Urinary bladder (tissue), 4 donors: ENCODE results near the gene ASB13. TPM values are rescaled to one million over a fixed set of nuclear protein-coding genes. Genes with fewer than 3 reads are reported as not detected.

Experiments
- DNase-seq: peaks from one replicate; pipeline ENCODE4 v3.0.0-alpha.2; 2015; ENCODE audit errors: extremely low spot score
- H3K27ac ChIP-seq: one replicate; pipeline ENCODE4 v1.5.1; 2013; ENCODE audit warnings: low read depth, mild to moderate bottlenecking, moderate library complexity
- H3K36me3 ChIP-seq: one replicate; pipeline ENCODE4 v1.6.1; 2013; ENCODE audit warnings: mild to moderate bottlenecking, moderate library complexity; ENCODE audit not compliant: insufficient read depth
- H3K4me1 ChIP-seq: one replicate; pipeline ENCODE4 v1.6.1; 2013; ENCODE audit warnings: mild to moderate bottlenecking, moderate library complexity; ENCODE audit not compliant: insufficient read depth
- H3K4me3 ChIP-seq: one replicate; pipeline ENCODE4 v1.5.1; 2013; ENCODE audit warnings: low read depth, low read length
- WGBS: extraction: QIAGEN DNeasy Blood & Tissue Kit; methylation state at CpG from one replicate; pipeline ENCODE4 v1.1.7; 2013; 5-methylcytosine and 5-hydroxymethylcytosine counted together
- polyA plus RNA-seq: library from polyadenylated mRNA; stranded (reverse); fragments of 200-250 nt; gene quantifications from one replicate; pipeline ENCODE4 v1.2.3, GENCODE V29; 2013
- total RNA-seq: library from RNA; depleted of rRNA; stranded (reverse); fragments of >200 nt; gene quantifications from one replicate; pipeline ENCODE4 v1.2.3, GENCODE V29; 2014
- donor health status: healthy with polysubstance abuse.
- donor health status: healthy.

The ASB13 gene
- total and polyA plus RNA-seq, 2 donors = 8.7 to 32.4 TPM

- Histone ChIP-seq H3K4me1 (no peaks in the 10 kb centered on the region), H3K27ac (peak within 1 kb of the TSS; percentile 76), H3K4me3 (peak within 1 kb of the TSS; percentile 96), H3K36me3 (no peaks in the 10 kb centered on the region)
- DNase-seq = peak; percentile 96
- WGBS = under 1% methylated on average over 54 of the region's 54 CpGs
Observed at GRCh38 chr10:5684318-5684970, 18.0 kb upstream of the ASB13 start, which contains the start of gene TASOR2. TASOR2 (plus strand) TSS chr10:5684838; CDS start chr10:5720643, 35,805 bp downstream.

GRCh38 chr10:5683065-5683464 is 16.7 kb upstream of the ASB13 start:
- Histone ChIP-seq H3K27ac (no peak overlapping the region), H3K36me3 (no peaks in the 10 kb centered on the region), H3K4me3 (no peak overlapping the region), H3K4me1 (no peaks in the 10 kb centered on the region)
- no peak for DNase-seq
- WGBS = 82% methylated on average over 3 of the region's 3 CpGs

DNA sequence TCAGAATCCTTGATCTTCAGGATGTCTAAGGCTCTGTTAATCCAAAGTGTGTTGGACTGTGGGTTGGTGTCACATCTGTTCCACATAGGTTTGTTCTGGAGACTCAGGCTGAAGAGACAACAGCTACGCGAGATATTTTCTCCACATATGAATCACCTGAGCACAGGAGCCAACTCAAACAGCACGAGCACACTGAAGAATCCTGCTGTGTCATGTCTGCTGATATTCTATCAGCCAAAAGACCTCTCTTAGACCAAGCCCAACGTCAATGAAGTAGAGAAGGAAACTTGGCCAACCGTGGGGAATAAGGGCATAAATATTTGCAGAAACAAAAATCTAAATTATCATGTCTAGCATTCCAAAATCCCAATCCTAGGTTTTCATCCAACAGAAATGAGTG is 15.5 kb upstream of the ASB13 start:
- H3K27ac ChIP-seq = no peak overlapping the region
- no peak for DNase-seq
- 73% methylated on average over 5 of the region's 5 CpGs for WGBS
- H3K36me3 ChIP-seq = no peaks in the 10 kb centered on the region
- no peaks in the 10 kb centered on the region for H3K4me1 ChIP-seq
- no peak overlapping the region for H3K4me3 ChIP-seq

GRCh38 chr10:5679606-5680005 is 13.2 kb upstream of the ASB13 start:
- no peak overlapping the region for H3K4me3 ChIP-seq
- H3K27ac ChIP-seq = no peak overlapping the region
- no peak for DNase-seq
- no peaks in the 10 kb centered on the region for H3K4me1 ChIP-seq
- 72% methylated on average over 2 of the region's 2 CpGs for WGBS
- H3K36me3 ChIP-seq = no peaks in the 10 kb centered on the region

DNA sequence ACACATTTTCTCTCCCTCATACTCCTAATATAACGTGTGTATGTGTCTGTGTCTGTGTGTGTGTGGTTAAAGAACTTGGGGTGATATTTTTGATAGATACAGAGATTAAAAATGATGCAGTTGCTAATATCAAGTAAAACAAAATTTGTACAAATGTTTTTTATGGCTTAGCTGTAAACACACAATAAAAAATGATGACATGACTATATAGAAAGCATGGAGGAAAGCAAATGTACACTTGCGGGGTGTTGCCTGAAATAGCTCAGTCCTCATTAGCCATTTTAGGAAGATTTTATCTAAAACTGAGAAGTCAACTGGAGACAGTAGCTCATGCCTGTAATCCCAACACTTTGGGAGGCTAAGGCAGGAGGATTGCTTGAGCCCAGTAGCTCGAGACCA is 12.6 kb upstream of the ASB13 start:
- no peak for DNase-seq
- H3K4me3 ChIP-seq = no peak overlapping the region
- H3K27ac ChIP-seq = no peak overlapping the region
- H3K36me3 ChIP-seq = no peaks in the 10 kb centered on the region
- no peaks in the 10 kb centered on the region for H3K4me1 ChIP-seq
- 75% methylated on average over 3 of the region's 3 CpGs for WGBS

DNA sequence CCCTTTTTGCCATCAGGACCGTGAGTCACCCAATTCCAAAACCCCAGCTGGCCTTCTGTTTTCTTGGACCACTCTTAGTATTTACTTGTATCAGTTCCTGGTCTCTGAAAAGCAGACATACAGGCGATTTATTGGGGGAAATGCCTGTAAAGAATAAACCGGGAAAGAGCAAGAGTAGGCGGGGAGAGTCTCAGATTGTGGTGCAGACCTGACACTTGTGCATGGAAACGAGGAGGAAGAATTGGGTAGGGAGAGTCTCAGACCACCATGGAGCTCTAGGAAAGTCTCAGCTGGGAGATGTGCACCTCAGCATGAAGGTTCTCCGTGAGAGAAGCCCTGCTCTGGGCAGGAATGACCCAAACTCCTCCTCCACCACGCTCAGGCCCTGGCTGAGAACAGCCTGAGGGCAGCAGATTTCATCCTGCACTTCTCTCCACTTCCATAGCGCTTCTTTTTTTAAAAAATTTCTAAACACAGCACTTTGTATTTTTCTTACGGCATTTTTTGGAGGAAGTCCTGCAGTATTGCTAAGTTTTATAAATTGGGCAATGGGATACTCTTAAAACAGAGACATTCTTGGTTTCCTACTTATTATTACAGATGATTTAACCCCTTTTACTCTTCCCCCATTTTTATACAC is 12.1 kb upstream of the ASB13 start:
- DNase-seq = no peak
- WGBS = 64% methylated on average over 9 of the region's 9 CpGs
- Histone ChIP-seq H3K4me3 (no peak overlapping the region), H3K4me1 (no peaks in the 10 kb centered on the region), H3K36me3 (no peaks in the 10 kb centered on the region), H3K27ac (no peak overlapping the region)

GRCh38 chr10:5670662-5671375 is 4.4 kb upstream of the ASB13 start:
- DNase-seq = no peak
- 77% methylated on average over 8 of the region's 8 CpGs for WGBS
- H3K36me3 ChIP-seq = no peaks in the 10 kb centered on the region
- no peaks in the 10 kb centered on the region for H3K4me1 ChIP-seq
- no peak overlapping the region for H3K4me3 ChIP-seq
- H3K27ac ChIP-seq = no peak overlapping the region

- DNase-seq = no peak
- WGBS = 86% methylated on average over 1 of the region's 1 CpG
- H3K27ac ChIP-seq = no peak overlapping the region
- H3K4me3 ChIP-seq = no peak overlapping the region
- no peaks in the 10 kb centered on the region for H3K4me1 ChIP-seq
- H3K36me3 ChIP-seq = no peaks in the 10 kb centered on the region
Observed at GRCh38 chr10:5669604-5670003, 3.2 kb upstream of the ASB13 start.

- 87% methylated on average over 4 of the region's 4 CpGs for WGBS
- no peaks in the 10 kb centered on the region for H3K36me3 ChIP-seq
- DNase-seq = no peak
- H3K4me1 ChIP-seq = no peaks in the 10 kb centered on the region
- H3K27ac ChIP-seq = no peak overlapping the region
- no peak overlapping the region for H3K4me3 ChIP-seq
Observed at GRCh38 chr10:5668429-5668828, 2.0 kb upstream of the ASB13 start.

- 40% methylated on average over 15 of the region's 15 CpGs for WGBS
- no peak for DNase-seq
- peak overlapping the region; percentile 79 for H3K4me3 ChIP-seq
- H3K4me1 ChIP-seq = no peaks in the 10 kb centered on the region
- no peak overlapping the region for H3K27ac ChIP-seq
- no peaks in the 10 kb centered on the region for H3K36me3 ChIP-seq
Observed at GRCh38 chr10:5666841-5667630, 641 bp upstream of the ASB13 start.

DNA sequence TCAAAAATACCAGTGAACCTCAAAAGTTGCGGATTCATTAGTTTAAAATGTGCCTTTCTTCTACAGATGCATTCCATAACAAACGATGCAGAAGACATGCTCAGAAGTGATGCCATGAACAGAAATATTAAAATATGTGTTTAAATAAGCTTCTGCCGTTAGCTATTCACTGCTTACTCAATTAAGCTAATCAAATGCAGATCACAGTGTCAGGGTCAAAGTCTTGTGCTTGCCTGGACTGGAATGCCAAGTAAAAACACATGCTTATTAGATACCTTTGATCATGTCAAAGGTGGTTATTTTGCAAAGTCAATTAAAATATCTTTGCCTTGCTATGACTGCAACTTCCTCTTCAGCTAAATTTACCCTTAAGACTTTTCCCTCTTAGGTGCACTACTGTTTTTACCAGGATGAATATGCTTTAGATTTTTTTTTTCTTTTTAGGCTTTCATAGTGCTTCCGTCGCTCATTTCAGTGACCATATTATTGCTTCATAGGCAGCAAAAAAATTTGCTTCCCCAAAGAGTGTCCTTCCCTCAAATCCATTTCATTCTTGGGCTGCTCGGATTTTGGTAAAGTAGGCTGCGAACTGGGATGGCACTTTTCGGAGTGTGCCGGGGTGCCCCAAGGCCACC is 905 bp downstream of the ASB13 start:
- no peaks in the 10 kb centered on the region for H3K4me1 ChIP-seq

GRCh38 chr10:5663692-5664427 is 2.5 kb downstream of the ASB13 start:
- whole genome bisulfite sequencing = 68% methylated on average over 12 of the region's 12 CpGs
- no peak overlapping the region for H3K4me3 ChIP-seq
- H3K36me3 ChIP-seq = no peaks in the 10 kb centered on the region
- DNase-seq = no peak
- no peak overlapping the region for H3K27ac ChIP-seq
- H3K4me1 ChIP-seq = no peaks in the 10 kb centered on the region

More for the DNA sequence above, 905 bp downstream of the ASB13 start:
- Histone ChIP-seq H3K36me3 (no peaks in the 10 kb centered on the region), H3K27ac (peak overlapping the region; percentile 60), H3K4me3 (peak overlapping the region; percentile 79)
- no peak for DNase-seq
- WGBS = 28% methylated on average over 9 of the region's 9 CpGs
